GM19468 (cell line): ENCODE data around the gene SIDT2.

ENCODE experiments used
- ATAC-seq: cut with Tn5 transposase; IDR thresholded peaks from one replicate; pipeline ENCODE4 v1.9.1; 2021; ENCODE audit warnings: mild to moderate bottlenecking, moderate library complexity, moderate number of reproducible peaks; ENCODE audit not compliant: unreplicated experiment; ENCODE audit errors: extremely low read depth

SIDT2 gene

GRCh38 chr11:117187799-117188481, 9.4 kb downstream of the SIDT2 start:
- ATAC-seq, result no peak

GRCh38 chr11:117188620-117189081, 10.1 kb downstream of the SIDT2 start:
- no peak for ATAC-seq

- no peak for ATAC-seq
Measured at GRCh38 chr11:117189191-117189940, 10.8 kb downstream of the SIDT2 start.

GRCh38 chr11:117189941-117190544, 11.5 kb downstream of the SIDT2 start:
- no peak for ATAC-seq

GRCh38 chr11:117191680-117192400, 13.3 kb downstream of the SIDT2 start:
- ATAC-seq, result no peak

- no peak for ATAC-seq
Measured at GRCh38 chr11:117192401-117192875, 13.9 kb downstream of the SIDT2 start.

- ATAC-seq, result no peak
Measured at GRCh38 chr11:117193130-117194020, 14.8 kb downstream of the SIDT2 start.

- no peak for ATAC-seq
Measured at GRCh38 chr11:117194267-117194666, 15.7 kb downstream of the SIDT2 start.

GRCh38 chr11:117195258-117195657, 16.7 kb downstream of the SIDT2 start:
- no peak for ATAC-seq

GRCh38 chr11:117195761-117196160, 17.2 kb downstream of the SIDT2 start:
- ATAC-seq, result no peak

- ATAC-seq, result no peak
Measured at GRCh38 chr11:117197006-117197405, 18.5 kb downstream of the SIDT2 start.

- ATAC-seq, result no peak
Measured at GRCh38 chr11:117197516-117198456, 19.2 kb downstream of the SIDT2 start.

GRCh38 chr11:117198613-117199012, 20.1 kb downstream of the SIDT2 start:
- no peak for ATAC-seq

GRCh38 chr11:117199053-117199915, 20.7 kb downstream of the SIDT2 start, which contains the start of gene TAGLN:
TAGLN (plus strand) TSS chr11:117199370; CDS start chr11:117203014, 3,644 bp downstream.
- no peak for ATAC-seq

- no peak for ATAC-seq
Measured at GRCh38 chr11:117199916-117200812, 21.6 kb downstream of the SIDT2 start.
